Fibroblast of pulmonary artery (primary cell): ENCODE measurements around the gene PEX11B.

ENCODE experiments used
- DNase-seq: peaks from one replicate; pipeline ENCODE4 v3.0.0-alpha.2; 2010; ENCODE audit warnings: low read depth
- H3K4me3 ChIP-seq: replicated peaks from 2 replicates; pipeline ENCODE4 v1.5.1; 2011; ENCODE audit warnings: low read depth, mild to moderate bottlenecking, control low read depth, low read length, moderate library complexity
- TF ChIP-seq, protein P1 (sequence below): IDR thresholded peaks from 2 replicates; pipeline ENCODE4 v1.5.1; 2011; ENCODE audit warnings: mild to moderate bottlenecking, control low read depth, low read length, inconsistent platforms; ENCODE audit errors: missing control alignments

Gene PEX11B

GRCh38 chr1:145874646-145875045 is 43.9 kb downstream of the PEX11B start:
- no peak overlapping the region for H3K4me3 ChIP-seq
- TF ChIP-seq, protein P1, sequence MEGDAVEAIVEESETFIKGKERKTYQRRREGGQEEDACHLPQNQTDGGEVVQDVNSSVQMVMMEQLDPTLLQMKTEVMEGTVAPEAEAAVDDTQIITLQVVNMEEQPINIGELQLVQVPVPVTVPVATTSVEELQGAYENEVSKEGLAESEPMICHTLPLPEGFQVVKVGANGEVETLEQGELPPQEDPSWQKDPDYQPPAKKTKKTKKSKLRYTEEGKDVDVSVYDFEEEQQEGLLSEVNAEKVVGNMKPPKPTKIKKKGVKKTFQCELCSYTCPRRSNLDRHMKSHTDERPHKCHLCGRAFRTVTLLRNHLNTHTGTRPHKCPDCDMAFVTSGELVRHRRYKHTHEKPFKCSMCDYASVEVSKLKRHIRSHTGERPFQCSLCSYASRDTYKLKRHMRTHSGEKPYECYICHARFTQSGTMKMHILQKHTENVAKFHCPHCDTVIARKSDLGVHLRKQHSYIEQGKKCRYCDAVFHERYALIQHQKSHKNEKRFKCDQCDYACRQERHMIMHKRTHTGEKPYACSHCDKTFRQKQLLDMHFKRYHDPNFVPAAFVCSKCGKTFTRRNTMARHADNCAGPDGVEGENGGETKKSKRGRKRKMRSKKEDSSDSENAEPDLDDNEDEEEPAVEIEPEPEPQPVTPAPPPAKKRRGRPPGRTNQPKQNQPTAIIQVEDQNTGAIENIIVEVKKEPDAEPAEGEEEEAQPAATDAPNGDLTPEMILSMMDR: no peak
- DNase-seq: no peak

- peak; percentile 45 for DNase-seq
- TF ChIP-seq, protein P1: no peak
- peak overlapping the region; percentile 39 for H3K4me3 ChIP-seq
Measured at GRCh38 chr1:145871994-145872924, 46.3 kb downstream of the PEX11B start.

GRCh38 chr1:145868232-145868631 is 50.3 kb downstream of the PEX11B start:
- TF ChIP-seq, protein P1: no peak
- no peak overlapping the region for H3K4me3 ChIP-seq
- no peak for DNase-seq

GRCh38 chr1:145863282-145864018 is 55.1 kb downstream of the PEX11B start:
- TF ChIP-seq, protein P1: no peak
- DNase-seq: no peak

More at GRCh38 chr1:145863282-145864018, 55.1 kb downstream of the PEX11B start:
- H3K4me3 ChIP-seq: no peak overlapping the region
